ENCODE data around the gene DIS3L2. TPM values are rescaled to one million over a fixed set of nuclear protein-coding genes. Genes with fewer than 3 reads are reported as not detected.

DIS3L2 gene
- total RNA-seq, 4 donors from 2014 or later = 40.6 to 105 (median 43.9) TPM

DNA sequence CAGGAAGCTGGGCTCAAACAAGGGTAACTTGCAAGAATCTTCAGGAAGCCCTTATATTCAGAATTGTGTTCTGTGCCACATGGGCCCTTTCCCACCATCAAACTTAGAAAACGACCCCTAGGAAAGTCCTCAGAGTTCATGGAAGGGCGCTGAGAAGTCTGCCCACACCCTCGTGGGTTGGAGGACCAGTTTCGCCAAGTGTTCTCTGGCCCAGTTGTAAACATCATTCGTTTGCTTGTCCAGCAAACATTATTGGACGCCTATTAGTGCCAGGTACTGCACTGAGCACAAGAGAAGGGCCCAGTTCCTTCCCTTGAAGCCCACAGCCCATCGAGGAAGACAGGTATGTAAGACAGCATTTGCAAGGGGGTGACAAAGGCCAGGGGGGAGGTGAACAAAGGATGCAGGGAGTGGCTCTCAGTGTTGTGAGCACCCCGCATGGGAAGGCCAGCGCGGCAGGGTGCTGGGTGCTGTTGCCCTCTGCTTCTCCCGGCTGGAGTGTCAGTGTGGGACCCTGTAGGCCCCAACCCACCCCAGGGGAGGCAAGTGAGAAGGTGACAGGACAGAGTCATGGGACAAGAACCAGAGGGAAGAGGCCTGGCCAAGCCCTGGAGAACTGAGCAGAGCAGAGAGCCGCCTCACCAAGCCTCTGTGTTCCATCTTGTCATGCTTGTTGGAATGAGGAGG is 356.8 kb downstream of the DIS3L2 start:
- peak in 1 of 2 donors; percentile 55 for DNase-seq (ENCODE audit: low spot score in 2 of 2)
- no peak overlapping the region for H3K27ac ChIP-seq
- TF ChIP-seq POLR2AphosphoS5 (IDR thresholded peaks at IDR 0.05) = no peak
- no peak for TF ChIP-seq EP300 (IDR thresholded peaks at IDR 0.05)
- TF ChIP-seq, protein P1, sequence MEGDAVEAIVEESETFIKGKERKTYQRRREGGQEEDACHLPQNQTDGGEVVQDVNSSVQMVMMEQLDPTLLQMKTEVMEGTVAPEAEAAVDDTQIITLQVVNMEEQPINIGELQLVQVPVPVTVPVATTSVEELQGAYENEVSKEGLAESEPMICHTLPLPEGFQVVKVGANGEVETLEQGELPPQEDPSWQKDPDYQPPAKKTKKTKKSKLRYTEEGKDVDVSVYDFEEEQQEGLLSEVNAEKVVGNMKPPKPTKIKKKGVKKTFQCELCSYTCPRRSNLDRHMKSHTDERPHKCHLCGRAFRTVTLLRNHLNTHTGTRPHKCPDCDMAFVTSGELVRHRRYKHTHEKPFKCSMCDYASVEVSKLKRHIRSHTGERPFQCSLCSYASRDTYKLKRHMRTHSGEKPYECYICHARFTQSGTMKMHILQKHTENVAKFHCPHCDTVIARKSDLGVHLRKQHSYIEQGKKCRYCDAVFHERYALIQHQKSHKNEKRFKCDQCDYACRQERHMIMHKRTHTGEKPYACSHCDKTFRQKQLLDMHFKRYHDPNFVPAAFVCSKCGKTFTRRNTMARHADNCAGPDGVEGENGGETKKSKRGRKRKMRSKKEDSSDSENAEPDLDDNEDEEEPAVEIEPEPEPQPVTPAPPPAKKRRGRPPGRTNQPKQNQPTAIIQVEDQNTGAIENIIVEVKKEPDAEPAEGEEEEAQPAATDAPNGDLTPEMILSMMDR (IDR thresholded peaks at IDR 0.05) = no peak
- TF ChIP-seq POLR2A (IDR thresholded peaks at IDR 0.05) = no peak
- peaks cover 58% of the 10 kb centered on the region for H3K4me1 ChIP-seq
- no peaks in the 10 kb centered on the region for H3K27me3 ChIP-seq
- no peaks in the 10 kb centered on the region for H3K36me3 ChIP-seq
- no peak overlapping the region for H3K4me3 ChIP-seq
- H3K9me3 ChIP-seq = no peaks in the 10 kb centered on the region
- 95% methylated on average over 12 of the region's 12 CpGs for WGBS

- H3K4me3 ChIP-seq = no peak overlapping the region
- 100% methylated on average over 2 of the region's 4 CpGs for WGBS
- H3K27ac ChIP-seq = no peak overlapping the region
- TF ChIP-seq EP300 (IDR thresholded peaks at IDR 0.05) = no peak
- TF ChIP-seq POLR2A (IDR thresholded peaks at IDR 0.05) = no peak
- TF ChIP-seq, protein P1 (IDR thresholded peaks at IDR 0.05) = no peak
- TF ChIP-seq POLR2AphosphoS5 (IDR thresholded peaks at IDR 0.05) = no peak
- peaks cover 60% of the 10 kb centered on the region for H3K4me1 ChIP-seq
- H3K9me3 ChIP-seq = no peaks in the 10 kb centered on the region
- DNase-seq (ENCODE audit: low spot score in 2 of 2) = peak in 1 of 2 donors; percentile 52
- no peaks in the 10 kb centered on the region for H3K36me3 ChIP-seq
- H3K27me3 ChIP-seq = no peaks in the 10 kb centered on the region
Observed at GRCh38 chr2:232319067-232319802, 357.7 kb downstream of the DIS3L2 start.

GRCh38 chr2:232319803-232320442 is 358.4 kb downstream of the DIS3L2 start:
- H3K27ac ChIP-seq = no peak overlapping the region
- H3K4me3 ChIP-seq = no peak overlapping the region
- peak in 1 of 2 donors; percentile 44 for DNase-seq (ENCODE audit: low spot score in 2 of 2)
- H3K27me3 ChIP-seq = no peaks in the 10 kb centered on the region
- WGBS = 90% methylated on average over 9 of the region's 10 CpGs
- H3K36me3 ChIP-seq = no peaks in the 10 kb centered on the region
- no peak for TF ChIP-seq POLR2A (IDR thresholded peaks at IDR 0.05)
- TF ChIP-seq EP300 (IDR thresholded peaks at IDR 0.05) = no peak
- TF ChIP-seq POLR2AphosphoS5 (IDR thresholded peaks at IDR 0.05) = no peak
- TF ChIP-seq, protein P1 (IDR thresholded peaks at IDR 0.05) = no peak
- H3K4me1 ChIP-seq = peaks cover 53% of the 10 kb centered on the region
- H3K9me3 ChIP-seq = no peaks in the 10 kb centered on the region

DNA sequence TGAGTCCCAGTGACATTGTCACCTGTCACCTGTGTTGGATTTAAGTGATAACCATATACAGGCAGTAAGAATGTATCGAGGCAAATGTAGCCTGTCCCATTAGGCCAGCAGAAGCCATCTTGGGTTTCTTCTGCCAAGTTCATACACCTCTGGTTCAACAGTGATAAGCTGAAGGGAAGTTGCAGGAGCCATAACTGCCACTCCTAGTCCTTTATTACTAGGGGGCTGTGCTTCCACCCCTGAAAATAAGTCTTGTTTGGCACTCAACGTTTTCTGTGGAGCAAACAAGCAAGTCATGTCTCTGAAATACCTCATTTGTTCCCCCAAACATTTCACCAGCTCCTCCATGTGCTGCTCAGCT is 358.9 kb downstream of the DIS3L2 start:
- Histone ChIP-seq H3K4me3 (no peak overlapping the region), H3K9me3 (no peaks in the 10 kb centered on the region), H3K4me1 (peaks cover 48% of the 10 kb centered on the region), H3K27me3 (no peaks in the 10 kb centered on the region), H3K36me3 (no peaks in the 10 kb centered on the region), H3K27ac (no peak overlapping the region)
- no peak for DNase-seq (ENCODE audit: low spot score in 2 of 2)
- no peak for TF ChIP-seq EP300 (IDR thresholded peaks at IDR 0.05)
- TF ChIP-seq POLR2AphosphoS5 (IDR thresholded peaks at IDR 0.05) = no peak
- TF ChIP-seq, protein P1 (IDR thresholded peaks at IDR 0.05) = no peak
- TF ChIP-seq POLR2A (IDR thresholded peaks at IDR 0.05) = no peak
- 88% methylated on average over 2 of the region's 2 CpGs for WGBS
